Measurements from ENCODE around the gene FOSB. TPM values are rescaled to one million over a fixed set of nuclear protein-coding genes. Genes with fewer than 3 reads are reported as not detected.

FOSB gene
- total and polyA plus RNA-seq, 4 donors, result 0.18 to 1.3 (median 0.40) TPM

DNA sequence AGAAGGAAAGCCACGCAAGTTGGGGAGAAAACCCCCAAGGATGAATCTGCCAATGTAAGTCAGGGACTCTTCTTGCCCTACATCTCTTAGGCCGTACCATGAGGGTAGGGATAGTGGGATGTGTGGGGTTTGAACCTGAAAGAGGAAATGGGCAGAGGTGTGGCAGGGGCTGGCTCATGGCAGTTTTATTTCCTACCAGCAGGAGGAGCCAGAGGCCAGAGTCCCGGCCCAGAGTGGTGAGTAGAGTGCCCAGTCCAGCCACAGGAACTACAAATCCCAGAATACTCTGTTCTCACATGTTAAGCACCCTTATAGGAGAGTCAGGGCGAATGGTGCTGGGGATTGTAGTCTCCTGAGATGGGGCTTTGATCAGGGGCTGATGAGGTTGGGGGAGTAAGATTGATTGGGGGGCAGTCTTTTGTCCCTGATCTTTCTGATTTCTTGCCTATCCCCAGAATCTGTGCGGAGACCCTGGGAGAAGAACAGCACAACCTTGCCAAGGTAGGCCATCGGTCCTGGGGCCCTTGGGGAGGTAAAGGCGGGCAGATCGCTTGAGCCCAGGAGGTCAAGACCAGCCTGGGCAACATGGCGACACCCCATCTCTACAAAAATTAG, 56.0 kb downstream of the FOSB start:
- Histone ChIP-seq H3K27me3 (ENCODE audit: control insufficient read depth in 4 of 4, insufficient read depth in 4 of 4, low read length in 3 of 4) (no peaks in the 10 kb centered on the region), H3K9me3 (ENCODE audit: control insufficient read depth in 4 of 4, low read length in 3 of 4) (no peaks in the 10 kb centered on the region), H3K4me3 (ENCODE audit: low read depth in 1 of 3, low read length in 3 of 3) (no peak overlapping the region), H3K4me1 (ENCODE audit: control insufficient read depth in 4 of 4, insufficient read depth in 4 of 4, low read length in 3 of 4) (peaks cover 3 to 18% (median 9%) of the 10 kb centered on the region in 4 donors), H3K9ac (ENCODE audit: low read depth in 1 of 2, low read length in 2 of 2) (no peak overlapping the region), H3K27ac (ENCODE audit: low read depth in 1 of 2, low read length in 2 of 2) (no peak overlapping the region), H3K36me3 (ENCODE audit: control insufficient read depth in 4 of 4, insufficient read depth in 3 of 4, low read depth in 1 of 4, low read length in 3 of 4) (peaks cover 1 to 23% (median 11%) of the 10 kb centered on the region in 4 donors)
- TF ChIP-seq YY1 (IDR thresholded peaks at IDR 0.05) (peak; percentile 18), RAD21 (IDR thresholded peaks at IDR 0.05) (peak; percentile 96), CTCF (IDR thresholded peaks at IDR 0.05; ENCODE audit: low read depth, low read length, missing input control) (peak; percentile 95), FOXA2 (IDR thresholded peaks at IDR 0.05) (no peak), MAX (IDR thresholded peaks at IDR 0.05) (no peak), RXRA (IDR thresholded peaks at IDR 0.05) (peak in 1 of 2 donors; percentile 23)
- TF ChIP-seq, protein P1, sequence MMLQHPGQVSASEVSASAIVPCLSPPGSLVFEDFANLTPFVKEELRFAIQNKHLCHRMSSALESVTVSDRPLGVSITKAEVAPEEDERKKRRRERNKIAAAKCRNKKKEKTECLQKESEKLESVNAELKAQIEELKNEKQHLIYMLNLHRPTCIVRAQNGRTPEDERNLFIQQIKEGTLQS (IDR thresholded peaks at IDR 0.05), result no peak
- 70% methylated on average over 9 of the region's 9 CpGs for WGBS
- DNase-seq (ENCODE audit: low spot score), result peak; percentile 80

GRCh38 chr19:45524575-45525129, 56.9 kb downstream of the FOSB start:
- Histone ChIP-seq H3K4me1 (ENCODE audit: control insufficient read depth in 4 of 4, insufficient read depth in 4 of 4, low read length in 3 of 4) (peaks cover 5 to 23% (median 9%) of the 10 kb centered on the region in 4 donors), H3K36me3 (ENCODE audit: control insufficient read depth in 4 of 4, insufficient read depth in 3 of 4, low read depth in 1 of 4, low read length in 3 of 4) (peaks cover 1 to 23% (median 9%) of the 10 kb centered on the region in 4 donors), H3K27ac (ENCODE audit: low read depth in 1 of 2, low read length in 2 of 2) (no peak overlapping the region), H3K9me3 (ENCODE audit: control insufficient read depth in 4 of 4, low read length in 3 of 4) (no peaks in the 10 kb centered on the region), H3K4me3 (ENCODE audit: low read depth in 1 of 3, low read length in 3 of 3) (no peak overlapping the region), H3K9ac (ENCODE audit: low read depth in 1 of 2, low read length in 2 of 2) (no peak overlapping the region), H3K27me3 (ENCODE audit: control insufficient read depth in 4 of 4, insufficient read depth in 4 of 4, low read length in 3 of 4) (no peaks in the 10 kb centered on the region)
- no peak for TF ChIP-seq MAX (IDR thresholded peaks at IDR 0.05)
- peak in 1 of 2 donors; percentile 16 for TF ChIP-seq RXRA (IDR thresholded peaks at IDR 0.05)
- no peak for TF ChIP-seq JUND (IDR thresholded peaks at IDR 0.05)
- TF ChIP-seq SP1 (IDR thresholded peaks at IDR 0.05), result no peak
- peak; percentile 9 to 19 for TF ChIP-seq HNF4A (conservative IDR thresholded peaks at IDR 0.05)
- no peak for DNase-seq (ENCODE audit: low spot score)
- 66% methylated on average over 15 of the region's 15 CpGs for WGBS

Small RNAs within 50 kb of the gene (small RNA-seq; reads per million reads assigned to genes)
- not detected for gene MIR6088

Other genes starting within 250 kb of the FOSB start
- gene EXOC3L2, start 222.6 kb upstream of the FOSB start, total RNA-seq, result 1 to 10 TPM; 4.0 to 7.3 TPM
- 1 to 10 TPM; 1.3 to 4.2 TPM for gene EXOC3L2, start 222.6 kb upstream of the FOSB start, polyA plus RNA-seq
- 1 to 10 TPM; 3.5 to 8.6 TPM for gene MARK4, start 216.7 kb upstream of the FOSB start, total RNA-seq
- 10 to 100 TPM in 1 of 2 donors, 1 to 10 TPM in 1; 3.5 to 11.1 TPM for gene MARK4, start 216.7 kb upstream of the FOSB start, polyA plus RNA-seq
- under 1 TPM; 0.17 to 0.37 TPM for gene CKM, start 145.1 kb upstream of the FOSB start, total RNA-seq
- under 1 TPM in 1 of 2 donors, not detected in 1; 0.05 TPM for gene CKM, start 145.1 kb upstream of the FOSB start, polyA plus RNA-seq
- gene KLC3, start 127.2 kb upstream of the FOSB start, total RNA-seq, result 1 to 10 TPM in 1 of 2 donors, under 1 TPM in 1; 0.08 to 1.3 TPM
- under 1 TPM in 1 of 2 donors, not detected in 1; 0.08 TPM for gene KLC3, start 127.2 kb upstream of the FOSB start, polyA plus RNA-seq
- 1 to 10 TPM; 8.3 to 8.7 TPM for gene ERCC2, start 97.4 kb upstream of the FOSB start, total RNA-seq
- gene ERCC2, start 97.4 kb upstream of the FOSB start, polyA plus RNA-seq, result 1 to 10 TPM; 3.3 to 8.2 TPM
- gene PPP1R13L, start 62.9 kb upstream of the FOSB start, total RNA-seq, result 1 to 10 TPM in 1 of 2 donors, under 1 TPM in 1; 0.51 to 6.5 TPM
- gene PPP1R13L, start 62.9 kb upstream of the FOSB start, polyA plus RNA-seq, result 1 to 10 TPM; 3.3 to 7.7 TPM
- 1 to 10 TPM; 1.9 TPM for gene POLR1G, start 61.4 kb upstream of the FOSB start, total RNA-seq
- gene POLR1G, start 61.4 kb upstream of the FOSB start, polyA plus RNA-seq, result 1 to 10 TPM; 1.1 to 2.4 TPM
- gene ERCC1, start 44.1 kb upstream of the FOSB start, total RNA-seq, result 10 to 100 TPM; 19.3 to 24.7 TPM
- 10 to 100 TPM; 19.2 to 28.7 TPM for gene ERCC1, start 44.1 kb upstream of the FOSB start, polyA plus RNA-seq
- 1 to 10 TPM; 1.0 to 1.6 TPM for gene RTN2, start 29.1 kb downstream of the FOSB start, total RNA-seq
- gene RTN2, start 29.1 kb downstream of the FOSB start, polyA plus RNA-seq, result 1 to 10 TPM; 1.3 to 3.5 TPM
- 1 to 10 TPM in 1 of 2 donors, under 1 TPM in 1; 0.17 to 1.5 TPM for gene PPM1N, start 30.4 kb downstream of the FOSB start, total RNA-seq
- under 1 TPM; 0.45 to 0.49 TPM for gene PPM1N, start 30.4 kb downstream of the FOSB start, polyA plus RNA-seq
- gene VASP, start 39.5 kb downstream of the FOSB start, total RNA-seq, result 10 to 100 TPM; 20.2 to 29.1 TPM
- 10 to 100 TPM in 1 of 2 donors, 1 to 10 TPM in 1; 7.3 to 25.3 TPM for gene VASP, start 39.5 kb downstream of the FOSB start, polyA plus RNA-seq
- 1 to 10 TPM; 3.8 to 6.7 TPM for gene OPA3, start 116.8 kb downstream of the FOSB start, total RNA-seq
- gene OPA3, start 116.8 kb downstream of the FOSB start, polyA plus RNA-seq, result 1 to 10 TPM; 5.8 to 9.4 TPM
- gene GPR4, start 134.2 kb downstream of the FOSB start, total RNA-seq, result under 1 TPM; 0.37 to 0.84 TPM
- gene GPR4, start 134.2 kb downstream of the FOSB start, polyA plus RNA-seq, result 1 to 10 TPM; 1.1 to 1.9 TPM
- gene EML2, start 171.4 kb downstream of the FOSB start, total RNA-seq, result 1 to 10 TPM; 8.5 to 9.5 TPM
- gene EML2, start 171.4 kb downstream of the FOSB start, polyA plus RNA-seq, result 10 to 100 TPM in 1 of 2 donors, 1 to 10 TPM in 1; 1.1 to 10.4 TPM
- under 1 TPM; 0.05 to 0.50 TPM for gene GIPR, start 200.2 kb downstream of the FOSB start, total RNA-seq
- under 1 TPM; 0.06 to 0.08 TPM for gene GIPR, start 200.2 kb downstream of the FOSB start, polyA plus RNA-seq
- gene SNRPD2, start 224.0 kb downstream of the FOSB start, total RNA-seq, result 10 to 100 TPM; 38.6 to 71.9 TPM
- gene SNRPD2, start 224.0 kb downstream of the FOSB start, polyA plus RNA-seq, result 100 to 1,000 TPM; 109 to 175 TPM
- gene QPCTL, start 224.7 kb downstream of the FOSB start, total RNA-seq, result 1 to 10 TPM; 3.7 to 6.1 TPM
- gene QPCTL, start 224.7 kb downstream of the FOSB start, polyA plus RNA-seq, result 1 to 10 TPM; 2.9 to 4.5 TPM

Measured in liver (tissue), 10 donors.